Panc1 (cell line): ENCODE results near the gene SMIM35. TPM values are rescaled to one million over a fixed set of nuclear protein-coding genes. Genes with fewer than 3 reads are reported as not detected.

ENCODE experiments used
- ATAC-seq: fragments of 200-7000 bp; cut with Tn5 transposase; 2 replicates; pipeline ENCODE4 v1.9.1; 2020; ENCODE audit warnings: mild to moderate bottlenecking, moderate library complexity
- BruUV-seq: library from RNA; stranded (reverse); fragments of 400-500 nt; replicated peaks from 2 replicates; lab custom pipeline; 2021; lab: Mats Ljungman, UMichigan
- CTCF ChIA-PET: fragments of 300-600 bp; sonication (Branson Sonifier 250); formaldehyde crosslinking; loops from one replicate; lab custom pipeline; 2022; ENCODE audit warnings: antibody characterized with exemption; lab: Charles Lee
- POLR2A ChIA-PET: fragments of 300-600 bp; sonication (Branson Sonifier 250); formaldehyde crosslinking; loops from one replicate; lab custom pipeline; 2022; ENCODE audit warnings: antibody characterized with exemption; lab: Charles Lee
- DNase-seq: peaks from one replicate; pipeline ENCODE4 v3.0.0-alpha.2; 2010; ENCODE audit warnings: low read depth, low spot score
- H3K27ac ChIP-seq: 2 replicates; pipeline ENCODE4 v1.5.1; 2011; ENCODE audit warnings: mild to moderate bottlenecking, low read length, inconsistent platforms
- H3K27me3 ChIP-seq: fragments of 200-500 bp; sonication (Bioruptor generic); 2 replicates; pipeline ENCODE4 v1.6.0; 2014; ENCODE audit warnings: low read length, inconsistent platforms; ENCODE audit not compliant: control insufficient read depth, insufficient read depth
- H3K36me3 ChIP-seq: fragments of 200-500 bp; sonication (Bioruptor generic); 2 replicates; pipeline ENCODE4 v1.5.1; 2014; ENCODE audit warnings: inconsistent platforms, mild to moderate bottlenecking, low read length, moderate library complexity; ENCODE audit not compliant: control insufficient read depth, insufficient read depth
- H3K4me1 ChIP-seq: 2 replicates; pipeline ENCODE4 v1.5.1; 2011; ENCODE audit warnings: inconsistent platforms, mild to moderate bottlenecking, low read length, moderate library complexity; ENCODE audit not compliant: control insufficient read depth, insufficient read depth
- H3K4me3 ChIP-seq, 2 experiments: 2 replicates each; pipeline ENCODE4 v1.5.1; 2011 to 2012; ENCODE audit warnings: low read depth in 2 of 2, low read length in 2 of 2, mild to moderate bottlenecking in 2 of 2, inconsistent platforms in 1 of 2, moderate library complexity in 1 of 2
- H3K9me3 ChIP-seq: fragments of 200-500 bp; sonication (Bioruptor generic); 2 replicates; pipeline ENCODE4 v1.5.1; 2014; ENCODE audit warnings: low read depth, mild to moderate bottlenecking, inconsistent platforms, low read length, moderate library complexity; ENCODE audit not compliant: control insufficient read depth, insufficient read depth
- POLR2AphosphoS5 ChIP-seq: IDR thresholded peaks from 2 replicates; pipeline ENCODE4 v1.6.1; 2012; ENCODE audit warnings: mild to moderate bottlenecking, low read depth, low read length, moderate library complexity
- SIN3A ChIP-seq: IDR thresholded peaks from 2 replicates; pipeline ENCODE4 v1.6.1; 2012; ENCODE audit warnings: low read depth, mild to moderate bottlenecking, low read length, moderate library complexity, borderline replicate concordance; ENCODE audit not compliant: insufficient read depth
- TCF7L2 ChIP-seq: IDR thresholded peaks from 2 replicates; pipeline ENCODE4 v1.6.1; 2011; ENCODE audit warnings: mild to moderate bottlenecking, low read depth, low read length, inconsistent platforms
- in situ Hi-C: cut with HindIII; loops from 2 replicates; pipeline ENCODE4 v1.10.0; 2016; ENCODE audit warnings: low sequenced_read_pairs, low pct_unique_long_range_greater_than_20kb
- intact Hi-C: fragments of 100-400 bp; cut with micrococcal nuclease; formaldehyde crosslinking; loops from one replicate; pipeline ENCODE4 v1.10.0; 2022; ENCODE audit not compliant: unreplicated experiment
- total RNA-seq: library from RNA; stranded (reverse); gene quantifications from one replicate; pipeline ENCODE4 v1.2.1, GENCODE V29; 2021; ENCODE audit not compliant: unreplicated experiment
- TF ChIP-seq, protein P1 (sequence below): fragments of 450-650 bp; IDR thresholded peaks from 2 replicates; pipeline ENCODE4 v1.5.1; 2017; ENCODE audit warnings: mild to moderate bottlenecking
- TF ChIP-seq, protein P2 (sequence below), 2 experiments: IDR thresholded peaks; 2 replicates each; pipeline ENCODE4 v1.6.1; 2011 to 2012; ENCODE audit warnings: low read depth in 2 of 2, control low read depth in 1 of 2, low read length in 1 of 2, mild to moderate bottlenecking in 1 of 2, moderate library complexity in 1 of 2; ENCODE audit not compliant: insufficient read depth in 1 of 2

The SMIM35 gene
- total RNA-seq, 1 experiment from 2014 or later = not detected

- no peak overlapping the region for H3K27ac ChIP-seq
- TF ChIP-seq, protein P1, sequence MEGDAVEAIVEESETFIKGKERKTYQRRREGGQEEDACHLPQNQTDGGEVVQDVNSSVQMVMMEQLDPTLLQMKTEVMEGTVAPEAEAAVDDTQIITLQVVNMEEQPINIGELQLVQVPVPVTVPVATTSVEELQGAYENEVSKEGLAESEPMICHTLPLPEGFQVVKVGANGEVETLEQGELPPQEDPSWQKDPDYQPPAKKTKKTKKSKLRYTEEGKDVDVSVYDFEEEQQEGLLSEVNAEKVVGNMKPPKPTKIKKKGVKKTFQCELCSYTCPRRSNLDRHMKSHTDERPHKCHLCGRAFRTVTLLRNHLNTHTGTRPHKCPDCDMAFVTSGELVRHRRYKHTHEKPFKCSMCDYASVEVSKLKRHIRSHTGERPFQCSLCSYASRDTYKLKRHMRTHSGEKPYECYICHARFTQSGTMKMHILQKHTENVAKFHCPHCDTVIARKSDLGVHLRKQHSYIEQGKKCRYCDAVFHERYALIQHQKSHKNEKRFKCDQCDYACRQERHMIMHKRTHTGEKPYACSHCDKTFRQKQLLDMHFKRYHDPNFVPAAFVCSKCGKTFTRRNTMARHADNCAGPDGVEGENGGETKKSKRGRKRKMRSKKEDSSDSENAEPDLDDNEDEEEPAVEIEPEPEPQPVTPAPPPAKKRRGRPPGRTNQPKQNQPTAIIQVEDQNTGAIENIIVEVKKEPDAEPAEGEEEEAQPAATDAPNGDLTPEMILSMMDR = no peak
- TF ChIP-seq TCF7L2 (no peak), POLR2AphosphoS5 (no peak), SIN3A (no peak)
- TF ChIP-seq, protein P2, sequence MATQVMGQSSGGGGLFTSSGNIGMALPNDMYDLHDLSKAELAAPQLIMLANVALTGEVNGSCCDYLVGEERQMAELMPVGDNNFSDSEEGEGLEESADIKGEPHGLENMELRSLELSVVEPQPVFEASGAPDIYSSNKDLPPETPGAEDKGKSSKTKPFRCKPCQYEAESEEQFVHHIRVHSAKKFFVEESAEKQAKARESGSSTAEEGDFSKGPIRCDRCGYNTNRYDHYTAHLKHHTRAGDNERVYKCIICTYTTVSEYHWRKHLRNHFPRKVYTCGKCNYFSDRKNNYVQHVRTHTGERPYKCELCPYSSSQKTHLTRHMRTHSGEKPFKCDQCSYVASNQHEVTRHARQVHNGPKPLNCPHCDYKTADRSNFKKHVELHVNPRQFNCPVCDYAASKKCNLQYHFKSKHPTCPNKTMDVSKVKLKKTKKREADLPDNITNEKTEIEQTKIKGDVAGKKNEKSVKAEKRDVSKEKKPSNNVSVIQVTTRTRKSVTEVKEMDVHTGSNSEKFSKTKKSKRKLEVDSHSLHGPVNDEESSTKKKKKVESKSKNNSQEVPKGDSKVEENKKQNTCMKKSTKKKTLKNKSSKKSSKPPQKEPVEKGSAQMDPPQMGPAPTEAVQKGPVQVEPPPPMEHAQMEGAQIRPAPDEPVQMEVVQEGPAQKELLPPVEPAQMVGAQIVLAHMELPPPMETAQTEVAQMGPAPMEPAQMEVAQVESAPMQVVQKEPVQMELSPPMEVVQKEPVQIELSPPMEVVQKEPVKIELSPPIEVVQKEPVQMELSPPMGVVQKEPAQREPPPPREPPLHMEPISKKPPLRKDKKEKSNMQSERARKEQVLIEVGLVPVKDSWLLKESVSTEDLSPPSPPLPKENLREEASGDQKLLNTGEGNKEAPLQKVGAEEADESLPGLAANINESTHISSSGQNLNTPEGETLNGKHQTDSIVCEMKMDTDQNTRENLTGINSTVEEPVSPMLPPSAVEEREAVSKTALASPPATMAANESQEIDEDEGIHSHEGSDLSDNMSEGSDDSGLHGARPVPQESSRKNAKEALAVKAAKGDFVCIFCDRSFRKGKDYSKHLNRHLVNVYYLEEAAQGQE (IDR thresholded peaks at IDR 0.05; ENCODE audit: insufficient read depth in 1 of 2, low read depth in 2 of 2, low read length in 1 of 2) = no peak
- H3K4me1 ChIP-seq = no peaks in the 10 kb centered on the region
- H3K27me3 ChIP-seq = no peaks in the 10 kb centered on the region; the same call in 1 of the 2 replicates
- no peak overlapping the region for H3K4me3 ChIP-seq
- in situ Hi-C loops (no loop called here), intact Hi-C loops (no loop called here)
- CTCF ChIA-PET = no interaction called here
- POLR2A ChIA-PET = no interaction called here
- H3K36me3 ChIP-seq = no peaks in the 10 kb centered on the region
- BruUV-seq = no TSS peak
- no peaks in the 10 kb centered on the region for H3K9me3 ChIP-seq
- ATAC-seq (no peak), DNase-seq (no peak)
Observed at GRCh38 chr11:118104491-118104890, 17.7 kb upstream of the SMIM35 start.

- DNase-seq (no peak), ATAC-seq (peak; percentile 19; the same call in 1 of the 2 replicates)
- ChIA-PET CTCF (no interaction called here), POLR2A (no interaction called here)
- Histone ChIP-seq H3K4me1 (no peaks in the 10 kb centered on the region), H3K36me3 (no peaks in the 10 kb centered on the region), H3K27me3 (no peaks in the 10 kb centered on the region), H3K9me3 (no peaks in the 10 kb centered on the region), H3K4me3 (no peak overlapping the region), H3K27ac (no peak overlapping the region)
- BruUV-seq = no TSS peak
- intact Hi-C loops (no loop called here), in situ Hi-C loops (no loop called here)
- TF ChIP-seq POLR2AphosphoS5 (no peak), SIN3A (no peak), TCF7L2 (no peak)
- TF ChIP-seq, protein P1 = no peak
- TF ChIP-seq, protein P2 (IDR thresholded peaks at IDR 0.05; ENCODE audit: insufficient read depth in 1 of 2, low read depth in 2 of 2, low read length in 1 of 2) = no peak
Observed at GRCh38 chr11:118102721-118103261, 16.0 kb upstream of the SMIM35 start.
